Measurements from ENCODE around the gene SDSL.

- TF ChIP-seq CTCF (IDR thresholded peaks at IDR 0.05), result no peak
- no peak for TF ChIP-seq ZBTB21 (CRISPR knock-in tag; IDR thresholded peaks at IDR 0.05; ENCODE audit: borderline replicate concordance)
- TF ChIP-seq, protein P1, sequence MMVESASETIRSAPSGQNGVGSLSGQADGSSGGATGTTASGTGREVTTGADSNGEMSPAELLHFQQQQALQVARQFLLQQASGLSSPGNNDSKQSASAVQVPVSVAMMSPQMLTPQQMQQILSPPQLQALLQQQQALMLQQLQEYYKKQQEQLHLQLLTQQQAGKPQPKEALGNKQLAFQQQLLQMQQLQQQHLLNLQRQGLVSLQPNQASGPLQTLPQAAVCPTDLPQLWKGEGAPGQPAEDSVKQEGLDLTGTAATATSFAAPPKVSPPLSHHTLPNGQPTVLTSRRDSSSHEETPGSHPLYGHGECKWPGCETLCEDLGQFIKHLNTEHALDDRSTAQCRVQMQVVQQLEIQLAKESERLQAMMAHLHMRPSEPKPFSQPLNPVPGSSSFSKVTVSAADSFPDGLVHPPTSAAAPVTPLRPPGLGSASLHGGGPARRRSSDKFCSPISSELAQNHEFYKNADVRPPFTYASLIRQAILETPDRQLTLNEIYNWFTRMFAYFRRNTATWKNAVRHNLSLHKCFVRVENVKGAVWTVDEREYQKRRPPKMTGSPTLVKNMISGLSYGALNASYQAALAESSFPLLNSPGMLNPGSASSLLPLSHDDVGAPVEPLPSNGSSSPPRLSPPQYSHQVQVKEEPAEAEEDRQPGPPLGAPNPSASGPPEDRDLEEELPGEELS (CRISPR knock-in tag; IDR thresholded peaks at IDR 0.05), result no peak
These were observed 3.8 kb upstream of the SDSL start for GRCh38 chr12:113418213-113418879.
